Measurements from ENCODE around the gene STX8. TPM values are rescaled to one million over a fixed set of nuclear protein-coding genes. Genes with fewer than 3 reads are reported as not detected.
A peak's percentile ranks its signal among the peaks of the same experiment; 100 is the strongest.

STX8 gene
- total and polyA plus RNA-seq, 7 donors = 34.0 to 70.6 (median 50.5) TPM

DNA sequence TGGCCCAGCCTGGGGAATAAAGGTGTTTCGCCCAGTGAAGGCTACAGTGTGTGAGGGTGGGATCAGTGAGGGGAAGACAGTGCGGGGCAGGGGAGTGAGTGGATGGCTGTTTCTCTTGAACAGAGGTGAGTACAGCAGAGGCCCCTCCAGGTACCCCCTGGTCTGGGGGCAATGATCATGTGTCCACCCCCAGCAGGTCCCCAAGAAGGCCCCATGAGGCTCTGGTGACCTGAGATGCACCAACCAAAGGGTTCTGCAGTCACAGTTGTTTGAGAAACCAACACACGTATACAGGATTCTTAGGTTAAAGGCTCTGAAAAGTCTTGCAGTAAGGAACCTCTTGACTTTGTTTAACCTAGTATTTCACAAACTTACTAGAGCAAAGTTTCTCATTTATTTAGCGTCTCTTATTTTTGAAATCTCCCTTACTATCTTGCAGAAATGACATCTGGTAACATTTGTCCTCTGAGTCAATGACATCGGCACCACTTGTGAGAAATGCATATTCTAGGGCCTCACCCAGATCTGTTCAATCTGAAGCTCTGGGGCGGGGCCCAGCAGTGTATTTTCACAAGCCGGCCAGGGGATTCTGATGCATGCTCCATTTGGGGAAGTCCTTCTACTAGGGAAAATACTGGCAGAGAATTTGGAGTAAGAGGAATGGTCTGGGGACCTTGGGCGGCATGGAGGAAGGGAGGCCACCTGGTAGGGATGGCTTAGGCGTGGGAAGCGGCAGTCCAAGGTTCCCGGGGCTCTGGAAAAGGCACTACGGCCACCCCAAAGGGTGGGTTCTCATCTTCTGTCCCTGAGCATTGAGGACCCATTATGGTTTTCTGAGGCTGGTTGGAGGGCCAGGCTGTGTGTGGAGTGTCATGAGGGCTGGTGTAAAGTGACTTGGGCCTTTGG is 337.0 kb downstream of the STX8 start:
- no peak for DNase-seq
- TF ChIP-seq, protein P1, sequence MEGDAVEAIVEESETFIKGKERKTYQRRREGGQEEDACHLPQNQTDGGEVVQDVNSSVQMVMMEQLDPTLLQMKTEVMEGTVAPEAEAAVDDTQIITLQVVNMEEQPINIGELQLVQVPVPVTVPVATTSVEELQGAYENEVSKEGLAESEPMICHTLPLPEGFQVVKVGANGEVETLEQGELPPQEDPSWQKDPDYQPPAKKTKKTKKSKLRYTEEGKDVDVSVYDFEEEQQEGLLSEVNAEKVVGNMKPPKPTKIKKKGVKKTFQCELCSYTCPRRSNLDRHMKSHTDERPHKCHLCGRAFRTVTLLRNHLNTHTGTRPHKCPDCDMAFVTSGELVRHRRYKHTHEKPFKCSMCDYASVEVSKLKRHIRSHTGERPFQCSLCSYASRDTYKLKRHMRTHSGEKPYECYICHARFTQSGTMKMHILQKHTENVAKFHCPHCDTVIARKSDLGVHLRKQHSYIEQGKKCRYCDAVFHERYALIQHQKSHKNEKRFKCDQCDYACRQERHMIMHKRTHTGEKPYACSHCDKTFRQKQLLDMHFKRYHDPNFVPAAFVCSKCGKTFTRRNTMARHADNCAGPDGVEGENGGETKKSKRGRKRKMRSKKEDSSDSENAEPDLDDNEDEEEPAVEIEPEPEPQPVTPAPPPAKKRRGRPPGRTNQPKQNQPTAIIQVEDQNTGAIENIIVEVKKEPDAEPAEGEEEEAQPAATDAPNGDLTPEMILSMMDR (IDR thresholded peaks at IDR 0.05) = no peak
- no peak for ATAC-seq
- Histone ChIP-seq H3K4me3 (peak overlapping the region; percentile 72), H3K27me3 (ENCODE audit: insufficient read depth in 3 of 3, low read length in 2 of 3) (peaks cover 0 to 3% (median 0%) of the 10 kb centered on the region in 3 donors), H3K4me1 (peaks cover 17% of the 10 kb centered on the region), H3K36me3 (ENCODE audit: insufficient read depth in 1 of 2, low read depth in 1 of 2) (no peaks in the 10 kb centered on the region), H3K27ac (peak overlapping the region; percentile 90), H3K9me3 (no peaks in the 10 kb centered on the region)
- 88 to 94% (median 89%) methylated on average over 12 of the region's 12 CpGs for WGBS, 3 donors
- intact Hi-C loops (cut with DNase I) = no loop called here

DNA sequence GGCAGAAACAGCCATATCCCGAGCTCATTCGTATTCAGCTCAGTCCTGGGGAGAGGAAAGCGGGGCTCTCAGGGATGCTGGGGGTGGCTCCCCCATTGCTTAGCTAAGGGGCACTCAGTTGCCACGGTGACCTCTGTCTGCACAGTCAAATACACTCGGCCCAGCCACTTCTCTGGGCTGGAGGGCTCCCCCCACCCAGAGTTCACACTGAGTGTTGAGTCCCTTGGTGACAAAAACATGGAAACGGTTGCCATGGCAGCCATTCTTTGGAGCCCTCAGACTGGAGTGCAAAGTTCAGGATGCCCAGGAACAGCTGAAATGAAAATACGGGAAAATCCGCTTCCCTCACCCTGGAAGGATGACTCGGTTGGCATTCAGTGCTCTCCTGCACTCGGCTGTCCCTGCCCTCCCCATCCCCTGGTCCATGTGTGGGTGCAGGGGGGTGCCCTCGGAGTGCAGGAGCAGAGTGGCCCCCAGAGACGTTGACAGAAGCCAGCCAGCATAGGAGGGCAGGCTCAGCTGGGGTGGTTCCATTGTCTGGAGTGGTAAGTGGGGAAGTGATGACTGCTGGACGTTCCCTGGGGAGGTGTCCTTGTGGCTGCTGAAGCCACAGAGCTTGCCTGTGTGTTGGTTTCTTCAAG is 337.8 kb downstream of the STX8 start:
- intact Hi-C loops (cut with DNase I) = no loop called here
- H3K36me3 ChIP-seq (ENCODE audit: insufficient read depth in 1 of 2, low read depth in 1 of 2) = no peaks in the 10 kb centered on the region
- 82 to 91% (median 89%) methylated on average over 13 of the region's 13 CpGs for WGBS, 3 donors
- peaks cover 17% of the 10 kb centered on the region for H3K4me1 ChIP-seq
- no peak for ATAC-seq
- no peak overlapping the region for H3K27ac ChIP-seq
- DNase-seq = no peak
- no peak overlapping the region for H3K4me3 ChIP-seq
- H3K9me3 ChIP-seq = no peaks in the 10 kb centered on the region
- peaks cover 0 to 3% (median 0%) of the 10 kb centered on the region in 3 donors for H3K27me3 ChIP-seq (ENCODE audit: insufficient read depth in 3 of 3, low read length in 2 of 3)
- TF ChIP-seq, protein P1 (IDR thresholded peaks at IDR 0.05) = no peak

DNA sequence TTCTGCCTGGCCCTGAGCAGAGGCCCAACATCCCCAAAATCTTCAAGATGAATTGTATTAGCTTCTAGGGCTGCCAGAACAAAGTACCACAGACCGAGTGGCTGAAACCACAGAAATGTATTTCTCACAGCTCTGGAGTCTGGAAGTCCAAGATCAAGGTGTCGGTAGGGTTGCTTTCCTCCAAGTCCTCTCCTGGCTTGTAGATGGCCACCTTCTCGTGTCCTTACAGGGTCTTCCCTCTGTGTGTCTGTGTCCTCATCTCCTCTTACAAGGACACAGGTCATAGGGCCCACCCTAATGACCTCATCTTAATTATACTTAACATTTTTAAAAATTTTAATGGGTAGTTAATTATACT is 338.6 kb downstream of the STX8 start:
- intact Hi-C loops (cut with DNase I) = no loop called here
- Histone ChIP-seq H3K36me3 (ENCODE audit: insufficient read depth in 1 of 2, low read depth in 1 of 2) (no peaks in the 10 kb centered on the region), H3K4me1 (peaks cover 17% of the 10 kb centered on the region), H3K27ac (no peak overlapping the region), H3K27me3 (ENCODE audit: insufficient read depth in 3 of 3, low read length in 2 of 3) (peaks cover 0 to 3% (median 0%) of the 10 kb centered on the region in 3 donors), H3K4me3 (no peak overlapping the region), H3K9me3 (no peaks in the 10 kb centered on the region)
- ATAC-seq (no peak), DNase-seq (no peak)
- WGBS, 3 donors = 97 to 100% (median 98%) methylated on average over 3 of the region's 3 CpGs
- TF ChIP-seq, protein P1 (IDR thresholded peaks at IDR 0.05) = no peak

DNA sequence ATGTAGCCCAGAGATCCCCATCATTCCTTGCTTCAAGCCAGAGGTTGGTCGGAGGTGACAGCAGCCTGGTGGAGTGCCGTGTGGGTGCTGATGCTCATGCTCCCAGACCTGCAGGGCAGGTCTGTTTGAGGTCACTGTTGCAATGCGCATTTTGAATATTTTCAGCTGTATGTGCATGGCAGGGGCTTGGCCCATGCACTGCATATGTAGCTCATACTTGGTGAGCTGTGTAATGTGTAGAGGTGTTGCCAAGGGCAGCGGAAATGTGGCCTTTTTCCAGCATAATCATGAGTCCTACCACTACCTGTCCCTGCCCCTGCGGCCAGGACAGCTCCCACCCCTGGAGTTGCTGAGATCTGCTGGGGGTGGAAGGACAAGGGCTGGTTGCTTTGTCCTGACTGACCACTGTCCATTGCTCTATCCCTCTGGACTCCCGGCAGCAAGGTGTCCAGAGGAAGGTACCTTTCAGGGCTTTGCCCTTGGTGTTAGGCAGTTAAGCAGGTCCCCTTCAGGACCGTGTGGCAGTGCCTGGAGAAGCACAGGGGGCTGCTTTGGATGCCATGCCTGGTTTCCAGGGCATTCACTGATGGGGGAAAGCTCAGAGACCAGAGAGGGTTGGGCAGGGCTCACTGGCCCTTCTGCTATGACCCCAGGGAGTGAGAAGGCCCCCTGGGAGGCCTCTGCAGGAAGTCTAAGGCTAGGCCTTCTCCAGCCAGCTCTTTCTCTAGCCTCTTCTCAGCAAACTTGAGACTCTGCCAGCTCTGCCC is 339.2 kb downstream of the STX8 start:
- Histone ChIP-seq H3K27ac (no peak overlapping the region), H3K36me3 (ENCODE audit: insufficient read depth in 1 of 2, low read depth in 1 of 2) (no peaks in the 10 kb centered on the region), H3K9me3 (no peaks in the 10 kb centered on the region), H3K4me1 (peaks cover 17% of the 10 kb centered on the region), H3K27me3 (ENCODE audit: insufficient read depth in 3 of 3, low read length in 2 of 3) (peaks cover 0 to 3% (median 0%) of the 10 kb centered on the region in 3 donors), H3K4me3 (no peak overlapping the region)
- 77 to 89% (median 85%) methylated on average over 7 of the region's 7 CpGs for WGBS, 3 donors
- TF ChIP-seq, protein P1 (IDR thresholded peaks at IDR 0.05) = no peak
- DNase-seq = peak in 1 of 2 donors; percentile 27
- ATAC-seq = no peak
- intact Hi-C loops (cut with DNase I) = no loop called here
